ENCODE results near the gene RYK.

DNA sequence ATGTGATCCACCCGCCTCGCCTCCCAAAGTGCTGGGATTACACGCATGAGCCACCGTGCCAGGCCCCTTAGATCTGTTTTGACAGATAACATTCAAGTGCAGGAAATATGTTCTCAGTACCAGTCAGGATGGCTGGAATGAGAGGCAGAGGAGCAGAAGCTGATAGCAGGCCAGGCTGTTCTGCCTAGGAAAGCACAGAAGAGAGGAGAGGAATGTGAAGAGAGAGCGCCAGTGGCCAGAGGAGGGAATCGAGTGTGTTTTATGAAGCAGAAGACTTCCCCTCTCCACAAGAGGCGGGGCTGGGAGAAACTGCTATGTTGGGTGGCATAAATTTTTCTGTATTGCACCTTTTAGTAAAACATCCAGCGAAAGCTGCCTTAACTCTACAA is 32.0 kb upstream of the RYK start:
- TF ChIP-seq, protein P1, sequence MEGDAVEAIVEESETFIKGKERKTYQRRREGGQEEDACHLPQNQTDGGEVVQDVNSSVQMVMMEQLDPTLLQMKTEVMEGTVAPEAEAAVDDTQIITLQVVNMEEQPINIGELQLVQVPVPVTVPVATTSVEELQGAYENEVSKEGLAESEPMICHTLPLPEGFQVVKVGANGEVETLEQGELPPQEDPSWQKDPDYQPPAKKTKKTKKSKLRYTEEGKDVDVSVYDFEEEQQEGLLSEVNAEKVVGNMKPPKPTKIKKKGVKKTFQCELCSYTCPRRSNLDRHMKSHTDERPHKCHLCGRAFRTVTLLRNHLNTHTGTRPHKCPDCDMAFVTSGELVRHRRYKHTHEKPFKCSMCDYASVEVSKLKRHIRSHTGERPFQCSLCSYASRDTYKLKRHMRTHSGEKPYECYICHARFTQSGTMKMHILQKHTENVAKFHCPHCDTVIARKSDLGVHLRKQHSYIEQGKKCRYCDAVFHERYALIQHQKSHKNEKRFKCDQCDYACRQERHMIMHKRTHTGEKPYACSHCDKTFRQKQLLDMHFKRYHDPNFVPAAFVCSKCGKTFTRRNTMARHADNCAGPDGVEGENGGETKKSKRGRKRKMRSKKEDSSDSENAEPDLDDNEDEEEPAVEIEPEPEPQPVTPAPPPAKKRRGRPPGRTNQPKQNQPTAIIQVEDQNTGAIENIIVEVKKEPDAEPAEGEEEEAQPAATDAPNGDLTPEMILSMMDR (conservative IDR thresholded peaks at IDR 0.05), result no peak
- no peak for TF ChIP-seq EZH2 (IDR thresholded peaks at IDR 0.05; ENCODE audit: low read depth)
